Activated naive CD8-positive, alpha-beta T cell treated with anti-CD3 and anti-CD28 coated beads, Interleukin-2, amount 50 U/mL, for 24 hours (primary cell): Measurements from ENCODE around the gene PEG3.

ENCODE experiments used
- ATAC-seq: fragments of 150-1000 bp; cut with Tn5 transposase; one replicate; pipeline ENCODE4 v1.10.0; 2021
- DNase-seq: peaks from one replicate; pipeline ENCODE4 v3.0.0; 2021
- H3K27ac Mint-ChIP-seq: one replicate; pipeline ENCODE4 v1.8.0; 2021; ENCODE audit warnings: mild to moderate bottlenecking, mixed read lengths
- H3K27me3 Mint-ChIP-seq: one replicate; pipeline ENCODE4 v1.8.0; 2021; ENCODE audit warnings: mixed read lengths
- H3K36me3 Mint-ChIP-seq: one replicate; pipeline ENCODE4 v1.8.0; 2021; ENCODE audit warnings: low read depth, mixed read lengths
- H3K4me1 Mint-ChIP-seq: one replicate; pipeline ENCODE4 v1.8.0; 2021; ENCODE audit warnings: mixed read lengths
- H3K4me3 Mint-ChIP-seq: one replicate; pipeline ENCODE4 v1.8.0; 2021; ENCODE audit warnings: mild to moderate bottlenecking, moderate library complexity, mixed read lengths
- H3K9me3 Mint-ChIP-seq: one replicate; pipeline ENCODE4 v1.8.0; 2021; ENCODE audit warnings: mixed read lengths

PEG3 gene

GRCh38 chr19:56806639-56807038 lies 33.9 kb downstream of the PEG3 start:
- Mint-ChIP-seq H3K4me3 (no peak overlapping the region), H3K36me3 (peaks cover 3% of the 10 kb centered on the region), H3K27ac (no peak overlapping the region), H3K9me3 (peaks cover 57% of the 10 kb centered on the region), H3K27me3 (no peaks in the 10 kb centered on the region), H3K4me1 (no peaks in the 10 kb centered on the region)
- ATAC-seq (no peak), DNase-seq (no peak)
